Measurements from ENCODE around the gene ATF7IP.
"Not testable (repeated sequence)": the region's sequence is repeated elsewhere in the genome, so short reads cannot be mapped to it uniquely, and the experiment has no call there.

Gene ATF7IP, protein sequence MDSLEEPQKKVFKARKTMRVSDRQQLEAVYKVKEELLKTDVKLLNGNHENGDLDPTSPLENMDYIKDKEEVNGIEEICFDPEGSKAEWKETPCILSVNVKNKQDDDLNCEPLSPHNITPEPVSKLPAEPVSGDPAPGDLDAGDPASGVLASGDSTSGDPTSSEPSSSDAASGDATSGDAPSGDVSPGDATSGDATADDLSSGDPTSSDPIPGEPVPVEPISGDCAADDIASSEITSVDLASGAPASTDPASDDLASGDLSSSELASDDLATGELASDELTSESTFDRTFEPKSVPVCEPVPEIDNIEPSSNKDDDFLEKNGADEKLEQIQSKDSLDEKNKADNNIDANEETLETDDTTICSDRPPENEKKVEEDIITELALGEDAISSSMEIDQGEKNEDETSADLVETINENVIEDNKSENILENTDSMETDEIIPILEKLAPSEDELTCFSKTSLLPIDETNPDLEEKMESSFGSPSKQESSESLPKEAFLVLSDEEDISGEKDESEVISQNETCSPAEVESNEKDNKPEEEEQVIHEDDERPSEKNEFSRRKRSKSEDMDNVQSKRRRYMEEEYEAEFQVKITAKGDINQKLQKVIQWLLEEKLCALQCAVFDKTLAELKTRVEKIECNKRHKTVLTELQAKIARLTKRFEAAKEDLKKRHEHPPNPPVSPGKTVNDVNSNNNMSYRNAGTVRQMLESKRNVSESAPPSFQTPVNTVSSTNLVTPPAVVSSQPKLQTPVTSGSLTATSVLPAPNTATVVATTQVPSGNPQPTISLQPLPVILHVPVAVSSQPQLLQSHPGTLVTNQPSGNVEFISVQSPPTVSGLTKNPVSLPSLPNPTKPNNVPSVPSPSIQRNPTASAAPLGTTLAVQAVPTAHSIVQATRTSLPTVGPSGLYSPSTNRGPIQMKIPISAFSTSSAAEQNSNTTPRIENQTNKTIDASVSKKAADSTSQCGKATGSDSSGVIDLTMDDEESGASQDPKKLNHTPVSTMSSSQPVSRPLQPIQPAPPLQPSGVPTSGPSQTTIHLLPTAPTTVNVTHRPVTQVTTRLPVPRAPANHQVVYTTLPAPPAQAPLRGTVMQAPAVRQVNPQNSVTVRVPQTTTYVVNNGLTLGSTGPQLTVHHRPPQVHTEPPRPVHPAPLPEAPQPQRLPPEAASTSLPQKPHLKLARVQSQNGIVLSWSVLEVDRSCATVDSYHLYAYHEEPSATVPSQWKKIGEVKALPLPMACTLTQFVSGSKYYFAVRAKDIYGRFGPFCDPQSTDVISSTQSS

DNA sequence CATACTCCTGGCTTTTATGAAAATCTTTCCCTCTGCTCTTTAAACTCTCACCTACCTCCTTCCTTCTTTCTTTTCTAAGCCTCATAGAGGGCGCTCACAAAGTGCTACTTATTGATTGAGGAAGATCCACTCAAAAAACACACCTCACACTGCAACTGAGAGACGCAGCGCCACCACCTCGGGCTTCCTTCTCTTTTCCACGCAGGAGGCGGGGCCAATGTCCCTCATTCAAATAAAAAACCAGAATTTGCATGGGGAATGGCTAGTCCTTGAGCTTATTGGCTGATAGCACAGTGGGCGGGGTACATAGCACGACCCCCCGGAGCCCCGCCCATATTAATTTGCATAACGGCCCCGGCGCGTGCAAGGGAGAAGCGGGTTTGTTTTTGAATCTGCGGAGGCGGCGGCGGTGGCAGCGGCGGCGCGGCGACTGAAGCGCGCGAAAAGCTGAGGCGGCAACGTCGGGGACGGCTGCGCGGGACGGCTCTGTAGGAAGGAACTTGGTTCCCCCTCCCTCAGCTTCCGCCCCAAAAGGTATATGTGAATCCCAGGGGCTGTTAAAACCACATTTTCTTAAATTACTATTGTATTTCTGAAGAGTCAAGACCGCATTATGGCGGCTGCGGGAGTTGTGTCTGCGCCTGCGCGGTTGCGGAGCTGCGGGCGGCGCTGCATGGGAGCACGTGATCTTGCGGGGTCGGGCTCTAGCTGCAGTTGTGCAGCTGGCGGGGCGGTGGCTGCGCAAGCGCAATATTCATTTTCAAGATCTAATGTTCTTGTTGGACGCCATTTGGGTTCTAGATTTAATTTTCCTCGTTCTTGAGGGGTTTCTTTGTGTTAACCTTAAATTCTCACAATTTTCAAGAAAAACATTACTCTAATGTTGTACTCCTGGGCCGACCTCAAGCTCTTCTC lies at the start of gene ATF7IP:
Gene ATF7IP (plus strand): TSS at position 389 of the 915 bp plus-strand sequence. CDS start 58,234 bp downstream, outside the sequence.
- DNase-seq (ENCODE audit: low spot score), result peak; percentile 95

DNA sequence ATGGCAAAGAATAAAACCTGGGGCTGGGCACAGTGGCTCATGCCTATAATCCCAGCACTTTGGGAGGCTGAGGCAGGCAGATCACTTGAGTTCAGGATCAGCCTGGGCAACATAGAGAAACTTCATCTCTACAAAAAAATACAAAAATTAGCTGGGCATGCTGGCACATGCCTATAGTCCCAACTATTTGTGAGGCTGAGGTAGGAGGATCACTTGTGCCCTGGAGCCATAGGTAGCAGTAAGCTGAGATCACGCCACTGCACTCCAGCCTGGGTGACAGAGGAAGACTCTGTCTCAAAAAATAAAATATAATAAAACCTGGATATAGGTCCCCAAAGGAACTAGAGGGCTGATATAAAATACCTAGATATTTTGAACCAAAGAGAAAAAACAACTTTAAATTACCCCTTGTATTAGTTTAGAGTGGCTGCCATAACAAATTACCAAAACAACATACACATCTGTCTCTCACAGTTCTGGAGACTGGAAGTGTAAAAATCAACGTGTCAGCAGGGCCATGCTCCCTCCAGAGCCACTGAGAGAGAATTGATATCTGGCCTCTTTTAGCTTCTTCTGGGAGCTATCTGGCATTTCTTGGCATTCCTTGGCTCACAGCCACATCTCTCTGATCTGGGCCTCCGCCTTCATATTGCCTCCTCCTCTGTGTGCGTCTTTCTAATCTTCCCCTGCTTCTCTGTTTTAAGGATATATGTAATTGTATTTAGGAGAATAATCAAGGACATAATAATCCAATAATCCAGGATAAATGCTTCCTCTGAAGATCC lies 47.9 kb upstream of the ATF7IP start:
- no peak for DNase-seq (ENCODE audit: low spot score)

DNA sequence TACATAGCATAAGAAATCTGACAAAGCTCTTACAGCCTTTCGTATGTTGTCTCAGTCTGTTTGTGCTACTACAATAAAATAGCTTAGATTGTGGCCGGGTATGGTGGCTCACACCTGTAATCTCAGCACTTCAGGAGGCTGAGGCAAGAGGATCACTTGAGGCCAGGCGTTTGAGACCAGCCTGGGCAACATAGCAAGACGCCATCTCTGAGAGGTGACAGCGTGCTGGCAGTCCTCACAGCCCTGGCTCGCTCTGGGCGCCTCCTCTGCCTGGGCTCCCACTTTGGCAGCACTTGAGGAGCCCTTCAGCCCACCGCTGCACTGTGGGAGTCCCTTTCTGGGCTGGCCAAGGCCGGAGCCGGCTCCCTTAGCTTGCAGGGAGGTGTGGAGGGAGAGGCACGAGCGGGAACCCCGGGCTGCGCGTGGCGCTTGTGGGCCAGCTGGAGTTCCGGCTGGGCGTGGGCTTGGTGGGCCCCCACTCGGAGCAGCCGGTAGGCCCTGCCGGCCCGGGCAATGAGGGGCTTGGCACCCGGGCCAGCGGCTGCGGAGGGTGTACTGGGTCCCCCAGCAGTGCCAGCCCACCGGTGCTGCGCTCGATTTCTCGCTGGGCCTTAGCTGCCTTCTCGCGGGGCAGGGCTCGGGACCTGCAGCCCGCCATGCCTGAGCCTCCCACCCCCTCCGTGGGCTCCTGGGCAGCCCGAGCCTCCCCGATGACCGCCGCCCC lies 45.6 kb upstream of the ATF7IP start:
- not testable (repeated sequence) for DNase-seq (ENCODE audit: low spot score)

DNA sequence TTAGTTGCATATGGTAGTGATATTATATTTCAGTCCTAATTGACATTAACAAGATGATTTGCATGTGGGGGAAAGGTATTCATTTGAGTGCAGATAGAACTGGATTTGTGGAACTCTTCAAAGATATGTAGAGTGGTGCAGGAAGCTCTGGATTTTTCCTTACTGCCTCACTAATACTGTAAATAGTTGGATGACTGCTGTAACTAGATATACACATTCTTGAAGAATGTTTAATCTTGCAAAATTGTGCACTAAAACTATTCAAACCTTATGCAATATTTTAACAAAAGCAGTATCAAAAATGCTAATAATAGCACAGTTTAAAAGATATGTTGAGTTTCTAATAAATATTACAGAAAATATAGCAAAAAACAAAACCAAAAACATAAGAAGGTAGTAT lies 43.1 kb upstream of the ATF7IP start:
- no peak for DNase-seq (ENCODE audit: low spot score)

- no peak for DNase-seq (ENCODE audit: low spot score)
Observed at GRCh38 chr12:14325716-14326343, 39.7 kb upstream of the ATF7IP start.

- DNase-seq (ENCODE audit: low spot score), result no peak
Observed at GRCh38 chr12:14326699-14327098, 38.8 kb upstream of the ATF7IP start.

- no peak for DNase-seq (ENCODE audit: low spot score)
Observed at GRCh38 chr12:14327711-14328110, 37.8 kb upstream of the ATF7IP start.

GRCh38 chr12:14332482-14332881 lies 33.0 kb upstream of the ATF7IP start:
- DNase-seq (ENCODE audit: low spot score), result no peak

GRCh38 chr12:14340371-14340770 lies 25.1 kb upstream of the ATF7IP start:
- no peak for DNase-seq (ENCODE audit: low spot score)

DNA sequence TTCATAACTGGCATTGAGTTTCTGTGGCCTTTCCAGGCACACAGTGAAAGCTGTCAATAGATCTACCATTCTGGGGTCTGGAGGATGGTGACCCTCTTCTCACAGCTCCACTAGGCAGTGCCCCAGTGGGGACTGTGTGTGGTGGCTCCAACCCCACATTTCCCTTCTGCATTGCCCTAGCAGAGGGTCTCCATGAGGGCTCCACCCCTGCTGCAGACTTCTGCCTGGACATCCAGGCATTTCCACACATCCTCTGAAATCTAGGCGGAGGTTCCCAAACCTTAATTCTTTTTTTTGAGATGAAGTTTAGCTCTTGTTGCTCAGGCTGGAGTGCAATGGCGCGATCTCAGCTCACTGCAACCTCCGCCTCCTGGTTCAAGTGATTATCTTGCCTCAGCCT lies 14.0 kb upstream of the ATF7IP start:
- not testable (repeated sequence) for DNase-seq (ENCODE audit: low spot score)

DNA sequence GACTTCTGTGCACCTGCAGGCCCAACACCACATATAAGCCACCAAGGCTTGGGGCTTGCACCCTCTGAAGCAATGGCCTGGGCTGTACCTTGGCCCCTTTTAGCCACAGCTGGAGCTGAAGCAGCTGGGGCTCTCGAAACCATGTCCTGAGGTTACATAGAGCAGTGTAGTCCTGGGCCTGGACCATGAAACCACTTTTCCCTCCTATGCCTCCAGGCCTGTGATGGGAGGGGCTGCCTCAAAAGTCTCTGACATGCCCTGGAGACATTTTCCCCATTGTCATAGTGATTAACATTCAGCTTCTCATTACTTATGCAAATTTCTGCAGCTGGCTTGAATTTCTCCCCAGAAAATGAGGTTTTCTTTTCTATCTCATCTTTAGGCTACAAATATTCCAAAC lies 13.4 kb upstream of the ATF7IP start:
- DNase-seq (ENCODE audit: low spot score), result not testable (repeated sequence)

GRCh38 chr12:14354665-14355064 lies 10.8 kb upstream of the ATF7IP start:
- DNase-seq (ENCODE audit: low spot score), result not testable (repeated sequence)

- DNase-seq (ENCODE audit: low spot score), result no peak
Observed at GRCh38 chr12:14356147-14356546, 9.3 kb upstream of the ATF7IP start.

GRCh38 chr12:14357486-14357885 lies 8.0 kb upstream of the ATF7IP start:
- DNase-seq (ENCODE audit: low spot score), result no peak

GRCh38 chr12:14362352-14362751 lies 3.1 kb upstream of the ATF7IP start:
- no peak for DNase-seq (ENCODE audit: low spot score)

GRCh38 chr12:14364583-14365271 lies 755 bp upstream of the ATF7IP start:
- DNase-seq (ENCODE audit: low spot score), result no peak

- no peak for DNase-seq (ENCODE audit: low spot score)
Observed at GRCh38 chr12:14366209-14367039, 942 bp downstream of the ATF7IP start.

Data from kidney capillary endothelial cell (primary cell).